Osteoblast (primary cell): Measurements from ENCODE around the gene WDFY4. TPM values are rescaled to one million over a fixed set of nuclear protein-coding genes. Genes with fewer than 3 reads are reported as not detected.

Experiments used
- DNase-seq: peaks from one replicate; pipeline ENCODE4 v3.0.0; 2011; ENCODE audit warnings: low spot score, mixed read lengths; ENCODE audit not compliant: insufficient read length; ENCODE audit errors: missing footprints
- H2AFZ ChIP-seq: 2 replicates; pipeline ENCODE4 v1.6.0; 2011; ENCODE audit warnings: mild to moderate bottlenecking, low read length
- H3K27ac ChIP-seq: 2 replicates; pipeline ENCODE4 v1.5.1; 2011; ENCODE audit warnings: mild to moderate bottlenecking, low read depth, low read length, moderate library complexity
- H3K27me3 ChIP-seq: 2 replicates; pipeline ENCODE4 v1.6.0; 2012; ENCODE audit warnings: mild to moderate bottlenecking, control low read depth, inconsistent platforms, low read length, moderate library complexity; ENCODE audit not compliant: insufficient read depth
- H3K36me3 ChIP-seq: 2 replicates; pipeline ENCODE4 v1.5.1; 2011; ENCODE audit warnings: mild to moderate bottlenecking, low read length, control low read depth, moderate library complexity; ENCODE audit not compliant: insufficient read depth
- H3K4me1 ChIP-seq: 2 replicates; pipeline ENCODE4 v1.5.1; 2011; ENCODE audit warnings: mild to moderate bottlenecking, low read length, control low read depth, moderate library complexity; ENCODE audit not compliant: insufficient read depth
- H3K4me2 ChIP-seq: 2 replicates; pipeline ENCODE4 v1.6.0; 2011; ENCODE audit warnings: mild to moderate bottlenecking, low read length; ENCODE audit not compliant: insufficient read depth
- H3K4me3 ChIP-seq: fragments of 200-600 bp; sonication (generic); 3 replicates; pipeline ENCODE4 v1.5.1; 2012; ENCODE audit warnings: mild to moderate bottlenecking, low read length, inconsistent platforms; ENCODE audit not compliant: insufficient read depth
- H3K79me2 ChIP-seq: 2 replicates; pipeline ENCODE4 v1.6.0; 2012; ENCODE audit warnings: mild to moderate bottlenecking, low read length, control low read depth, inconsistent platforms; ENCODE audit not compliant: insufficient read depth
- H3K9me3 ChIP-seq: 2 replicates; pipeline ENCODE4 v1.5.1; 2011; ENCODE audit warnings: low read depth, low read length, control low read depth
- H4K20me1 ChIP-seq: 2 replicates; pipeline ENCODE4 v1.6.0; 2012; ENCODE audit warnings: mild to moderate bottlenecking, low read length, control low read depth; ENCODE audit not compliant: insufficient read depth
- CTCF ChIP-seq: IDR thresholded peaks from 2 replicates; pipeline ENCODE4 v1.5.1; 2011; ENCODE audit warnings: mild to moderate bottlenecking, low read depth, low read length, moderate library complexity; ENCODE audit errors: extremely low read depth
- total RNA-seq: library from RNA; depleted of rRNA; stranded (reverse); fragments of >200 nt; gene quantifications from 2 replicates; pipeline ENCODE4 v1.2.3, GENCODE V29; 2012

WDFY4 gene
- total RNA-seq: under 0.01 and 0.36 TPM in 2 replicates

- Histone ChIP-seq H3K27me3 (peaks cover 13% of the 10 kb centered on the region), H3K79me2 (no peaks in the 10 kb centered on the region), H3K27ac (no peak within 1 kb of the TSS), H3K36me3 (no peaks in the 10 kb centered on the region), H2AFZ (no peak within 1 kb of the TSS), H3K4me3 (no peak within 1 kb of the TSS), H3K4me2 (no peak within 1 kb of the TSS), H3K4me1 (no peaks in the 10 kb centered on the region), H4K20me1 (no peaks in the 10 kb centered on the region), H3K9me3 (no peaks in the 10 kb centered on the region)
- no peak for TF ChIP-seq CTCF
- no peak for DNase-seq
Measured at GRCh38 chr10:48684792-48685623, at the start of gene WDFY4. TSS of gene WDFY4 (plus strand) at chr10:48684873. CDS start at chr10:48709733, 24,860 bp downstream.

- Histone ChIP-seq H3K4me1 (peaks cover 47% of the 10 kb centered on the region), H4K20me1 (no peaks in the 10 kb centered on the region), H3K27me3 (no peaks in the 10 kb centered on the region), H3K79me2 (peaks cover 65% of the 10 kb centered on the region), H3K4me3 (peak overlapping the region; percentile 4), H2AFZ (no peak overlapping the region), H3K36me3 (no peaks in the 10 kb centered on the region), H3K27ac (peak overlapping the region; percentile 88), H3K9me3 (no peaks in the 10 kb centered on the region), H3K4me2 (peak overlapping the region; percentile 72)
- TF ChIP-seq CTCF: no peak
- DNase-seq: no peak
Measured at GRCh38 chr10:48634984-48635557, 49.6 kb upstream of the WDFY4 start.

- peaks cover 47% of the 10 kb centered on the region for H3K4me1 ChIP-seq
- no peak overlapping the region for H2AFZ ChIP-seq
- H3K79me2 ChIP-seq: peaks cover 67% of the 10 kb centered on the region
- no peak overlapping the region for H3K27ac ChIP-seq
- no peaks in the 10 kb centered on the region for H4K20me1 ChIP-seq
- H3K4me3 ChIP-seq: no peak overlapping the region
- no peaks in the 10 kb centered on the region for H3K36me3 ChIP-seq
- no peak for TF ChIP-seq CTCF
- no peak for DNase-seq
- H3K27me3 ChIP-seq: no peaks in the 10 kb centered on the region
- no peaks in the 10 kb centered on the region for H3K9me3 ChIP-seq
- no peak overlapping the region for H3K4me2 ChIP-seq
Measured at GRCh38 chr10:48636231-48636630, 48.4 kb upstream of the WDFY4 start.

GRCh38 chr10:48636901-48637300 lies 47.8 kb upstream of the WDFY4 start:
- no peak overlapping the region for H2AFZ ChIP-seq
- peaks cover 44% of the 10 kb centered on the region for H3K4me1 ChIP-seq
- H3K36me3 ChIP-seq: no peaks in the 10 kb centered on the region
- H3K9me3 ChIP-seq: no peaks in the 10 kb centered on the region
- no peak for TF ChIP-seq CTCF
- no peak overlapping the region for H3K4me2 ChIP-seq
- no peaks in the 10 kb centered on the region for H3K27me3 ChIP-seq
- DNase-seq: no peak
- H4K20me1 ChIP-seq: no peaks in the 10 kb centered on the region
- H3K27ac ChIP-seq: no peak overlapping the region
- H3K79me2 ChIP-seq: peaks cover 65% of the 10 kb centered on the region
- no peak overlapping the region for H3K4me3 ChIP-seq
